ENCODE measurements around the gene ZNF423. TPM values are rescaled to one million over a fixed set of nuclear protein-coding genes. Genes with fewer than 3 reads are reported as not detected.

Gene ZNF423
- total and polyA plus RNA-seq, 9 of the 15 experiments (the other 6 are each of a cell fraction or from before 2014, with no cell fraction given): not detected

- no peaks in the 10 kb centered on the region for H3K79me2 ChIP-seq (ENCODE audit: control insufficient read depth, insufficient read depth, low read length)
- H3K4me2 ChIP-seq (ENCODE audit: insufficient read depth, low read length): no peak overlapping the region
- in situ Hi-C loops (cut with MboI) (no loop called here), intact Hi-C loops (cut with micrococcal nuclease) (no loop called here)
- ATAC-seq (no peak), FAIRE-seq (no peak), DNase-seq (ENCODE audit: extremely low read depth in 1 of 4, low spot score in 3 of 4) (no peak)
- H3K4me3 ChIP-seq: no peak overlapping the region
- no peak for TF ChIP-seq DDX20 (tag; IDR thresholded peaks at IDR 0.05; ENCODE audit: low read depth)
- H3K36me3 ChIP-seq (ENCODE audit: control insufficient read depth, insufficient read depth, low read length): no peaks in the 10 kb centered on the region
- H3K9me1 ChIP-seq (ENCODE audit: control insufficient read depth, insufficient read depth, low read length): no peaks in the 10 kb centered on the region
- no peak overlapping the region for H3K9ac ChIP-seq (ENCODE audit: insufficient read depth in 1 of 2, low read depth in 2 of 2, low read length in 2 of 2)
- ChIA-PET CTCF (ENCODE audit: low intra/inter-chr PET ratio) (no interaction called here), POLR2A (interaction anchor here (0.6 kb wide), 1 partner anchor 10 kb away, joined by 3 read pairs; no protein-coding TSS in a partner anchor)
- 4% methylated on average over 11 of the region's 11 CpGs for WGBS (ENCODE audit: insufficient coverage, low coverage, missing lambda C conversion rate)
- H3K27me3 ChIP-seq (ENCODE audit: control insufficient read depth in 2 of 2, insufficient read depth in 2 of 2, low read length in 2 of 2): peaks cover 0 to 47% of the 10 kb centered on the region in 2 experiments; a peak in 3 of 5 replicates
- no TSS peak for BruUV-seq (replicated peaks)
- no peaks in the 10 kb centered on the region for H3K4me1 ChIP-seq (replicated peaks in 1 of 2; ENCODE audit: control insufficient read depth in 2 of 2, insufficient read depth in 2 of 2, low read length in 2 of 2)
- H3K9me3 ChIP-seq (replicated peaks; ENCODE audit: control insufficient read depth, insufficient read depth, low read depth, low read length): no peaks in the 10 kb centered on the region
- H2AFZ ChIP-seq (ENCODE audit: low read depth, low read length): no peak overlapping the region
- peaks cover 5% of the 10 kb centered on the region for H4K20me1 ChIP-seq (replicated peaks; ENCODE audit: control insufficient read depth, insufficient read depth, low read length)
- H3K27ac ChIP-seq (ENCODE audit: extremely low read depth, low read depth, low read length): no peak overlapping the region
Measured at GRCh38 chr16:49515016-49515565, 340.8 kb downstream of the ZNF423 start.

DNA sequence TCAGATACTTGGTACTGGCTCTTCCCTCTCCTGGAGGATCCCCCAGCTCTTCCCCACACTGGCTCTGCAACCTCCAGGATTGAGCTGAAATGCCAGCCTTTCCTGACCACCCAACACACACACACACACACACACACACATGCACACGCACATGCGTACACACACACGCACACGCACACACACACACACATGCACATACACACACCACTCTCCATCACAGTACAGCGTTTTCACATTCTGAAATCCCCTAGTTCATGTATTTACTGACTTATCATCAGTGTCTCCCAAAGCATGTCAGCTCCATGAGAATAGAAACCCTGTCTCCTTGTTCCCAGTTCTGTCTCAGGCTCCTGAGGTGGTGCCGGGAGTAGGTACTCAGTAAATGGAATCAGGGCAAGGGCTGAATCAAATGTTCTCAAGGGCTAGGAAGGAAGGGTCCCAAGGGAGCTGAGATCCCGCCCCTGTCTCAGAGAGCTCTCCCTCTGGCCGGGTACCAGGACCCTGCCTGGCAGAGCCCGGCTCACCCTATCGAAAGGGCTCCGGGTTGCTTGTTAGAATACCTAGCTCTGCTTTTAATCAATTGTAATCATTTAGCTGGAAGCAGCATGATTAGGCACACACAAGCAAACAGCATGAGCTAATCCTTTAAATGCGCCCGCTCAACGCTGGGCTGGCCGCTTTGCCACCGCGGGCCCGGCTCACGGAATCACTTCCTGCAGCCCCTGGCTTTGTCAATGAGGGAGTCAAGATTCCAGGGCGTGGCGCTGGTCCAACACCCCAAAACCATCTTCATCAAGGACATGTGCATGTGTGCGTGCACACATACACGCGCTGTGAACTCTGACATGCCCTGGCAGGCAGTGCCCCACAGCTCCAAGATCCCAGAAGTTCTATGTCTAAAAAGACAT, 341.6 kb downstream of the ZNF423 start:
- ATAC-seq (no peak), FAIRE-seq (no peak), DNase-seq (ENCODE audit: extremely low read depth in 1 of 4, low spot score in 3 of 4) (no peak)
- Histone ChIP-seq H3K4me3 (no peak overlapping the region), H3K9me1 (ENCODE audit: control insufficient read depth, insufficient read depth, low read length) (no peaks in the 10 kb centered on the region), H3K9me3 (replicated peaks; ENCODE audit: control insufficient read depth, insufficient read depth, low read depth, low read length) (no peaks in the 10 kb centered on the region), H3K36me3 (ENCODE audit: control insufficient read depth, insufficient read depth, low read length) (no peaks in the 10 kb centered on the region), H3K27ac (ENCODE audit: extremely low read depth, low read depth, low read length) (no peak overlapping the region), H3K27me3 (ENCODE audit: control insufficient read depth in 2 of 2, insufficient read depth in 2 of 2, low read length in 2 of 2) (peaks cover 0 to 54% of the 10 kb centered on the region in 2 experiments; a peak in 3 of 5 replicates), H3K9ac (ENCODE audit: insufficient read depth in 1 of 2, low read depth in 2 of 2, low read length in 2 of 2) (no peak overlapping the region), H3K4me1 (replicated peaks in 1 of 2; ENCODE audit: control insufficient read depth in 2 of 2, insufficient read depth in 2 of 2, low read length in 2 of 2) (no peaks in the 10 kb centered on the region), H3K79me2 (ENCODE audit: control insufficient read depth, insufficient read depth, low read length) (no peaks in the 10 kb centered on the region), H2AFZ (ENCODE audit: low read depth, low read length) (no peak overlapping the region), H4K20me1 (replicated peaks; ENCODE audit: control insufficient read depth, insufficient read depth, low read length) (peaks cover 5% of the 10 kb centered on the region), H3K4me2 (ENCODE audit: insufficient read depth, low read length) (no peak overlapping the region)
- CTCF ChIA-PET (ENCODE audit: low intra/inter-chr PET ratio): no interaction called here
- 3% methylated on average over 23 of the region's 24 CpGs for WGBS (ENCODE audit: insufficient coverage, low coverage, missing lambda C conversion rate)
- POLR2A ChIA-PET: interaction anchor here (0.6 kb wide), 2 partner anchors 11 to 40 kb away, joined by 3 to 4 read pairs; no protein-coding TSS in a partner anchor
- BruUV-seq (replicated peaks): no TSS peak
- in situ Hi-C loops (cut with MboI) (no loop called here), intact Hi-C loops (cut with micrococcal nuclease) (no loop called here)
- TF ChIP-seq, protein P1, sequence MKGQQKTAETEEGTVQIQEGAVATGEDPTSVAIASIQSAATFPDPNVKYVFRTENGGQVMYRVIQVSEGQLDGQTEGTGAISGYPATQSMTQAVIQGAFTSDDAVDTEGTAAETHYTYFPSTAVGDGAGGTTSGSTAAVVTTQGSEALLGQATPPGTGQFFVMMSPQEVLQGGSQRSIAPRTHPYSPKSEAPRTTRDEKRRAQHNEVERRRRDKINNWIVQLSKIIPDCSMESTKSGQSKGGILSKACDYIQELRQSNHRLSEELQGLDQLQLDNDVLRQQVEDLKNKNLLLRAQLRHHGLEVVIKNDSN (CRISPR knock-in tag; IDR thresholded peaks at IDR 0.05): no peak
- TF ChIP-seq BCL6 (CRISPR knock-in tag; IDR thresholded peaks at IDR 0.05) (no peak), CREBBP (IDR thresholded peaks at IDR 0.05; ENCODE audit: low read depth, low read length) (no peak), BRD4 (IDR thresholded peaks at IDR 0.05) (no peak), DDX20 (tag; IDR thresholded peaks at IDR 0.05; ENCODE audit: low read depth) (no peak), ESRRA (IDR thresholded peaks at IDR 0.05; ENCODE audit: borderline replicate concordance, low read depth) (no peak), CBX2 (IDR thresholded peaks at IDR 0.05; ENCODE audit: insufficient read depth, low read length, poor library complexity, severe bottlenecking) (no peak), ELF4 (CRISPR knock-in tag; IDR thresholded peaks at IDR 0.05) (no peak), ZNF282 (CRISPR knock-in tag; IDR thresholded peaks at IDR 0.05) (no peak), POLR3A (IDR thresholded peaks at IDR 0.05; ENCODE audit: borderline replicate concordance, extremely low read depth, insufficient read depth, insufficient read length) (no peak), BRD9 (IDR thresholded peaks at IDR 0.05; ENCODE audit: low read depth, partially characterized antibody) (no peak)
